ENCODE measurements around the gene CALN1. TPM values are rescaled to one million over a fixed set of nuclear protein-coding genes. Genes with fewer than 3 reads are reported as not detected.

Gene CALN1
- total RNA-seq, 1 donor from 2014 or later = 1.9 TPM

GRCh38 chr7:72190146-72190545 is 222.0 kb downstream of the CALN1 start:
- Mint-ChIP-seq H3K27ac (no peak overlapping the region), H3K27me3 (no peaks in the 10 kb centered on the region), H3K4me1 (ENCODE audit: unreplicated experiment) (no peaks in the 10 kb centered on the region), H3K9me3 (no peaks in the 10 kb centered on the region), H3K4me3 (no peak overlapping the region), H3K36me3 (no peaks in the 10 kb centered on the region)
- no peak for TF ChIP-seq CTCF (conservative IDR thresholded peaks at IDR 0.05)
- DNase-seq (ENCODE audit: extremely low spot score, unreplicated experiment) = no peak

GRCh38 chr7:72187179-72187578 is 225.0 kb downstream of the CALN1 start:
- no peaks in the 10 kb centered on the region for H3K9me3 Mint-ChIP-seq

GRCh38 chr7:72183835-72184234 is 228.3 kb downstream of the CALN1 start:
- no peak for DNase-seq (ENCODE audit: extremely low spot score, unreplicated experiment)
- H3K4me1 Mint-ChIP-seq (ENCODE audit: unreplicated experiment) = no peaks in the 10 kb centered on the region
- no peaks in the 10 kb centered on the region for H3K27me3 Mint-ChIP-seq
- H3K4me3 Mint-ChIP-seq = no peak overlapping the region
- TF ChIP-seq CTCF (conservative IDR thresholded peaks at IDR 0.05) = peak; percentile 69
- H3K36me3 Mint-ChIP-seq = no peaks in the 10 kb centered on the region
- H3K27ac Mint-ChIP-seq = no peak overlapping the region
- H3K9me3 Mint-ChIP-seq = no peaks in the 10 kb centered on the region

More at GRCh38 chr7:72187179-72187578, 225.0 kb downstream of the CALN1 start:
- Mint-ChIP-seq H3K36me3 (no peaks in the 10 kb centered on the region), H3K4me3 (no peak overlapping the region), H3K4me1 (ENCODE audit: unreplicated experiment) (no peaks in the 10 kb centered on the region), H3K27ac (no peak overlapping the region), H3K27me3 (no peaks in the 10 kb centered on the region)
- DNase-seq (ENCODE audit: extremely low spot score, unreplicated experiment) = no peak
- TF ChIP-seq CTCF (conservative IDR thresholded peaks at IDR 0.05) = no peak

GRCh38 chr7:72182036-72182435 is 230.1 kb downstream of the CALN1 start:
- no peak overlapping the region for H3K4me3 Mint-ChIP-seq
- no peak overlapping the region for H3K27ac Mint-ChIP-seq
- H3K4me1 Mint-ChIP-seq (ENCODE audit: unreplicated experiment) = no peaks in the 10 kb centered on the region
- no peak for TF ChIP-seq CTCF (conservative IDR thresholded peaks at IDR 0.05)
- no peaks in the 10 kb centered on the region for H3K27me3 Mint-ChIP-seq
- DNase-seq (ENCODE audit: extremely low spot score, unreplicated experiment) = no peak
- H3K36me3 Mint-ChIP-seq = no peaks in the 10 kb centered on the region
- H3K9me3 Mint-ChIP-seq = no peaks in the 10 kb centered on the region

GRCh38 chr7:72176875-72177274 is 235.3 kb downstream of the CALN1 start:
- Mint-ChIP-seq H3K9me3 (peaks cover 8% of the 10 kb centered on the region), H3K4me1 (ENCODE audit: unreplicated experiment) (no peaks in the 10 kb centered on the region), H3K4me3 (no peak overlapping the region), H3K27ac (no peak overlapping the region), H3K36me3 (no peaks in the 10 kb centered on the region), H3K27me3 (no peaks in the 10 kb centered on the region)
- no peak for DNase-seq (ENCODE audit: extremely low spot score, unreplicated experiment)
- TF ChIP-seq CTCF (conservative IDR thresholded peaks at IDR 0.05) = no peak

GRCh38 chr7:72170475-72170874 is 241.7 kb downstream of the CALN1 start:
- peaks cover 8% of the 10 kb centered on the region for H3K9me3 Mint-ChIP-seq
- no peak for TF ChIP-seq CTCF (conservative IDR thresholded peaks at IDR 0.05)
- DNase-seq (ENCODE audit: extremely low spot score, unreplicated experiment) = no peak
- H3K27ac Mint-ChIP-seq = no peak overlapping the region
- H3K27me3 Mint-ChIP-seq = peaks cover 4% of the 10 kb centered on the region
- no peaks in the 10 kb centered on the region for H3K36me3 Mint-ChIP-seq
- H3K4me3 Mint-ChIP-seq = no peak overlapping the region
- no peaks in the 10 kb centered on the region for H3K4me1 Mint-ChIP-seq (ENCODE audit: unreplicated experiment)

All from type B pancreatic cell (in vitro differentiated cells).